PFSK-1 (cell line): ENCODE data around the gene RYR3.

Experiments used
- POLR2AphosphoS5 ChIP-seq: IDR thresholded peaks from 2 replicates; pipeline ENCODE4 v1.6.1; 2012; ENCODE audit warnings: low read depth, mild to moderate bottlenecking, control low read depth, low read length, moderate library complexity
- SIN3A ChIP-seq: IDR thresholded peaks from 2 replicates; pipeline ENCODE4 v1.6.1; 2012; ENCODE audit warnings: mild to moderate bottlenecking, low read length, moderate library complexity, borderline replicate concordance; ENCODE audit not compliant: insufficient read depth
- TAF1 ChIP-seq: IDR thresholded peaks from 2 replicates; pipeline ENCODE4 v1.6.1; 2012; ENCODE audit warnings: low read length, control low read depth, borderline replicate concordance; ENCODE audit not compliant: insufficient read depth
- TF ChIP-seq, protein P1 (sequence below), 2 experiments: IDR thresholded peaks; 2 replicates each; pipeline versions ENCODE4 v1.6.1 to v1.8.0; 2011 to 2012; ENCODE audit warnings: low read depth in 2 of 2, low read length in 2 of 2, control low read depth in 1 of 2, inconsistent platforms in 1 of 2, mild to moderate bottlenecking in 1 of 2, moderate library complexity in 1 of 2; ENCODE audit not compliant: insufficient read depth in 1 of 2

DNA sequence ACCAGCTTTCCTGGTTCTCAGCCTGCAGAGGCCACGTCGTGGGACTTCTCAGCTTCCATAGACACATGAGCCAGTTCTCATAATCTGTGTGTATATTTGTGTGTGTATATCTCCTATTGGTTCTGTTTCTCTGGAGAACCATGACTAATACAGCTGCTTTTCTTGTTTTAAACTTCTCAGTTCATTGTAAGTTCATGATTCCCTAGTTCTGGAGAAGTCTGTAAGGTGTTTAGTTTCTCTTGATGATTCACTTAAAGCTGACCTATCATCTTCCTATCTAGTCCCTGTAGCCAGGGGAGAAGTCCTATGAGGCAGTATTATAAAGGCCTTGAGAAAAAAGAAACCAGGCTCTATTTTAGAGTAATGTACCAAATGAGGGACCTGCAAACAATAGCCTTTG lies 147.7 kb downstream of the RYR3 start:
- TF ChIP-seq TAF1 (no peak), POLR2AphosphoS5 (no peak), SIN3A (no peak)
- TF ChIP-seq, protein P1, sequence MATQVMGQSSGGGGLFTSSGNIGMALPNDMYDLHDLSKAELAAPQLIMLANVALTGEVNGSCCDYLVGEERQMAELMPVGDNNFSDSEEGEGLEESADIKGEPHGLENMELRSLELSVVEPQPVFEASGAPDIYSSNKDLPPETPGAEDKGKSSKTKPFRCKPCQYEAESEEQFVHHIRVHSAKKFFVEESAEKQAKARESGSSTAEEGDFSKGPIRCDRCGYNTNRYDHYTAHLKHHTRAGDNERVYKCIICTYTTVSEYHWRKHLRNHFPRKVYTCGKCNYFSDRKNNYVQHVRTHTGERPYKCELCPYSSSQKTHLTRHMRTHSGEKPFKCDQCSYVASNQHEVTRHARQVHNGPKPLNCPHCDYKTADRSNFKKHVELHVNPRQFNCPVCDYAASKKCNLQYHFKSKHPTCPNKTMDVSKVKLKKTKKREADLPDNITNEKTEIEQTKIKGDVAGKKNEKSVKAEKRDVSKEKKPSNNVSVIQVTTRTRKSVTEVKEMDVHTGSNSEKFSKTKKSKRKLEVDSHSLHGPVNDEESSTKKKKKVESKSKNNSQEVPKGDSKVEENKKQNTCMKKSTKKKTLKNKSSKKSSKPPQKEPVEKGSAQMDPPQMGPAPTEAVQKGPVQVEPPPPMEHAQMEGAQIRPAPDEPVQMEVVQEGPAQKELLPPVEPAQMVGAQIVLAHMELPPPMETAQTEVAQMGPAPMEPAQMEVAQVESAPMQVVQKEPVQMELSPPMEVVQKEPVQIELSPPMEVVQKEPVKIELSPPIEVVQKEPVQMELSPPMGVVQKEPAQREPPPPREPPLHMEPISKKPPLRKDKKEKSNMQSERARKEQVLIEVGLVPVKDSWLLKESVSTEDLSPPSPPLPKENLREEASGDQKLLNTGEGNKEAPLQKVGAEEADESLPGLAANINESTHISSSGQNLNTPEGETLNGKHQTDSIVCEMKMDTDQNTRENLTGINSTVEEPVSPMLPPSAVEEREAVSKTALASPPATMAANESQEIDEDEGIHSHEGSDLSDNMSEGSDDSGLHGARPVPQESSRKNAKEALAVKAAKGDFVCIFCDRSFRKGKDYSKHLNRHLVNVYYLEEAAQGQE (IDR thresholded peaks at IDR 0.05; ENCODE audit: insufficient read depth in 1 of 2, low read depth in 2 of 2, low read length in 2 of 2) = no peak
